RCC 7860 (cell line): Measurements from ENCODE around the gene TENM4.
A peak's percentile ranks its signal among the peaks of the same experiment; 100 is the strongest.

Experiments used
- DNase-seq: peaks from one replicate; pipeline ENCODE4 v3.0.0-alpha.2; 2015; ENCODE audit warnings: low spot score
- FAIRE-seq: peaks from 2 replicates; lab custom pipeline; 2012; peaks lifted over from hg19 to GRCh38; lab: Jason Lieb, UNC

Gene TENM4

GRCh38 chr11:79045018-79045799, 395.6 kb downstream of the TENM4 start:
- DNase-seq = no peak

GRCh38 chr11:79044201-79044600, 396.6 kb downstream of the TENM4 start:
- no peak for FAIRE-seq
- no peak for DNase-seq

More at GRCh38 chr11:79045018-79045799, 395.6 kb downstream of the TENM4 start:
- FAIRE-seq = no peak

- FAIRE-seq (no peak), DNase-seq (no peak)
Measured at GRCh38 chr11:79043726-79044125, 397.1 kb downstream of the TENM4 start.

- no peak for FAIRE-seq
- DNase-seq = no peak
Measured at GRCh38 chr11:79042824-79043223, 398.0 kb downstream of the TENM4 start.

GRCh38 chr11:79040348-79040747, 400.5 kb downstream of the TENM4 start:
- DNase-seq (no peak), FAIRE-seq (no peak)

GRCh38 chr11:79039122-79039521, 401.7 kb downstream of the TENM4 start:
- FAIRE-seq (no peak), DNase-seq (no peak)

GRCh38 chr11:79035881-79036280, 404.9 kb downstream of the TENM4 start:
- FAIRE-seq (no peak), DNase-seq (no peak)

- FAIRE-seq = no peak
- DNase-seq = no peak
Measured at GRCh38 chr11:79033833-79034232, 407.0 kb downstream of the TENM4 start.

GRCh38 chr11:79030448-79030847, 410.4 kb downstream of the TENM4 start:
- FAIRE-seq = no peak
- no peak for DNase-seq

GRCh38 chr11:79028225-79028624, 412.6 kb downstream of the TENM4 start:
- DNase-seq (no peak), FAIRE-seq (no peak)

GRCh38 chr11:79026803-79027445, 413.9 kb downstream of the TENM4 start:
- FAIRE-seq (no peak), DNase-seq (no peak)

- no peak for DNase-seq
- no peak for FAIRE-seq
Measured at GRCh38 chr11:79025622-79026021, 415.2 kb downstream of the TENM4 start.

GRCh38 chr11:79025097-79025496, 415.7 kb downstream of the TENM4 start:
- FAIRE-seq = no peak
- DNase-seq = no peak

GRCh38 chr11:79022265-79022664, 418.6 kb downstream of the TENM4 start:
- FAIRE-seq (no peak), DNase-seq (no peak)

GRCh38 chr11:79021601-79022000, 419.2 kb downstream of the TENM4 start:
- DNase-seq (no peak), FAIRE-seq (no peak)

- FAIRE-seq (no peak), DNase-seq (no peak)
Measured at GRCh38 chr11:79019975-79020374, 420.9 kb downstream of the TENM4 start.

GRCh38 chr11:79019277-79019676, 421.6 kb downstream of the TENM4 start:
- FAIRE-seq (no peak), DNase-seq (no peak)

GRCh38 chr11:79018371-79018849, 422.4 kb downstream of the TENM4 start:
- peak; percentile 70 for FAIRE-seq
- peak; percentile 55 for DNase-seq

- no peak for FAIRE-seq
Measured at GRCh38 chr11:79017811-79018210, 423.0 kb downstream of the TENM4 start.

GRCh38 chr11:79013509-79013908, 427.3 kb downstream of the TENM4 start:
- FAIRE-seq = no peak
- DNase-seq = peak; percentile 33

More at GRCh38 chr11:79017811-79018210, 423.0 kb downstream of the TENM4 start:
- no peak for DNase-seq

- DNase-seq (no peak), FAIRE-seq (no peak)
Measured at GRCh38 chr11:79011357-79011756, 429.5 kb downstream of the TENM4 start.

- FAIRE-seq = peak; percentile 71
- DNase-seq = peak; percentile 15
Measured at GRCh38 chr11:79007771-79008402, 432.9 kb downstream of the TENM4 start.
